ENCODE measurements around the gene SOX6.

The SOX6 gene

GRCh38 chr11:16318320-16318719 is 38.0 kb downstream of the SOX6 start:
- no peak overlapping the region for H3K27ac ChIP-seq
- H3K4me3 ChIP-seq (ENCODE audit: low read depth in 1 of 2, low read length in 1 of 2): no peak overlapping the region

GRCh38 chr11:16317712-16318111 is 38.6 kb downstream of the SOX6 start:
- H3K36me3 ChIP-seq: no peaks in the 10 kb centered on the region
- TF ChIP-seq CTCF (IDR thresholded peaks at IDR 0.05): no peak
- H3K27me3 ChIP-seq: no peaks in the 10 kb centered on the region
- no peak overlapping the region for H3K27ac ChIP-seq
- H3K9me3 ChIP-seq: no peaks in the 10 kb centered on the region
- no peaks in the 10 kb centered on the region for H3K4me1 ChIP-seq (ENCODE audit: control insufficient read depth in 1 of 2, insufficient read depth in 1 of 2, low read depth in 1 of 2, low read length in 1 of 2)
- no peak overlapping the region for H3K4me3 ChIP-seq (ENCODE audit: low read depth in 1 of 2, low read length in 1 of 2)

More at GRCh38 chr11:16318320-16318719, 38.0 kb downstream of the SOX6 start:
- Histone ChIP-seq H3K36me3 (no peaks in the 10 kb centered on the region), H3K27me3 (no peaks in the 10 kb centered on the region), H3K4me1 (ENCODE audit: control insufficient read depth in 1 of 2, insufficient read depth in 1 of 2, low read depth in 1 of 2, low read length in 1 of 2) (no peaks in the 10 kb centered on the region), H3K9me3 (no peaks in the 10 kb centered on the region)
- no peak for TF ChIP-seq CTCF (IDR thresholded peaks at IDR 0.05)

DNA sequence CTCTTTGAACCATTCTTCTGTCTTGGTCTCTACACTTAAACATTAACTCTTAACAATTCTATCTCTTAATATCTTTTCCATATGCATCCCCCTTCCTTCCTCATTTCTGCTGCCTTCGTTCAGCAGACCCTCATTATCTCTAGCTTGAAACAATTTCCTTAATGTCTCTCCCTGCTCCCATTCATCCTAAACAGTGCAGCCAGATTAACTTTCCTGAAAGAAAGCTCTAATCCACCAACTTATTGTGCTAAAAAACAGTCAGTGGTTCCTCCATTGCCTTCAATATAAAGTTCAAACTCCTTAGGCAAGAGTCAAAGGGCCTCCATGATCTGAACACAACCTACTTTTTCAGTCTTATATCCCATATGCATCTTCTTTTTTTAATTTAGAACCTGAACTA is 42.5 kb downstream of the SOX6 start:
- Histone ChIP-seq H3K27me3 (no peaks in the 10 kb centered on the region), H3K27ac (no peak overlapping the region), H3K4me3 (ENCODE audit: low read depth in 1 of 2, low read length in 1 of 2) (no peak overlapping the region), H3K4me1 (ENCODE audit: control insufficient read depth in 1 of 2, insufficient read depth in 1 of 2, low read depth in 1 of 2, low read length in 1 of 2) (no peaks in the 10 kb centered on the region), H3K9me3 (no peaks in the 10 kb centered on the region), H3K36me3 (no peaks in the 10 kb centered on the region)
- TF ChIP-seq CTCF (IDR thresholded peaks at IDR 0.05): no peak

GRCh38 chr11:16312233-16312765 is 44.0 kb downstream of the SOX6 start:
- Histone ChIP-seq H3K27me3 (no peaks in the 10 kb centered on the region), H3K9me3 (no peaks in the 10 kb centered on the region), H3K4me1 (ENCODE audit: control insufficient read depth in 1 of 2, insufficient read depth in 1 of 2, low read depth in 1 of 2, low read length in 1 of 2) (no peaks in the 10 kb centered on the region), H3K4me3 (ENCODE audit: low read depth in 1 of 2, low read length in 1 of 2) (no peak overlapping the region), H3K27ac (no peak overlapping the region), H3K36me3 (no peaks in the 10 kb centered on the region)
- no peak for TF ChIP-seq CTCF (IDR thresholded peaks at IDR 0.05)

GRCh38 chr11:16311831-16312230 is 44.5 kb downstream of the SOX6 start:
- Histone ChIP-seq H3K36me3 (no peaks in the 10 kb centered on the region), H3K4me3 (ENCODE audit: low read depth in 1 of 2, low read length in 1 of 2) (no peak overlapping the region), H3K27me3 (no peaks in the 10 kb centered on the region), H3K4me1 (ENCODE audit: control insufficient read depth in 1 of 2, insufficient read depth in 1 of 2, low read depth in 1 of 2, low read length in 1 of 2) (no peaks in the 10 kb centered on the region), H3K9me3 (no peaks in the 10 kb centered on the region), H3K27ac (no peak overlapping the region)
- TF ChIP-seq CTCF (IDR thresholded peaks at IDR 0.05): no peak

DNA sequence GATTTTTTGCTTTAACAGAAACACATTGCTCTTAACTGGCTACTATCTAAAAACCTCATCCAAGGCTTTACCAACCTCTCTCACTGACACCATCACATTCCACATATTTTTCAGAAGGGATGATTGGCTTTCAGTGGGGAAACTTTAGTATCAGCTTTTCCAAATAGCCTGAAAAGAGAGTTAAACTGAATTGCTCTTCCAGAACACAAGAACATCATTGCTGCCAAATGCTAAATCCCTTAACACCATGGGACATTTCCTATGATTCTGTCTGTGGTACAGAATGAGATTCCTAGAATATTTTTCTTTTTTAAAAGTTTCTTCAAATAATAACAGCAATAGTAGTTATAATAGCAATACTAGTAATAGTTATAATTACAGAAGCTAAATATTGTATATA is 45.4 kb downstream of the SOX6 start:
- no peak for TF ChIP-seq CTCF (IDR thresholded peaks at IDR 0.05)

More for the DNA sequence above, 45.4 kb downstream of the SOX6 start:
- no peak overlapping the region for H3K27ac ChIP-seq
- no peaks in the 10 kb centered on the region for H3K4me1 ChIP-seq (ENCODE audit: control insufficient read depth in 1 of 2, insufficient read depth in 1 of 2, low read depth in 1 of 2, low read length in 1 of 2)
- H3K36me3 ChIP-seq: no peaks in the 10 kb centered on the region
- H3K27me3 ChIP-seq: no peaks in the 10 kb centered on the region
- H3K4me3 ChIP-seq (ENCODE audit: low read depth in 1 of 2, low read length in 1 of 2): no peak overlapping the region
- no peaks in the 10 kb centered on the region for H3K9me3 ChIP-seq
